Sciatic nerve (tissue), 2 donors: Measurements from ENCODE around the gene NLRP11. TPM values are rescaled to one million over a fixed set of nuclear protein-coding genes. Genes with fewer than 3 reads are reported as not detected.

Experiments
- ATAC-seq: fragments of 200-7000 bp; cut with Tn5 transposase; one replicate; pipeline ENCODE4 v1.9.1; 2020; ENCODE audit warnings: mild to moderate bottlenecking, moderate library complexity
- DNase-seq: peaks from one replicate; pipeline ENCODE4 v3.0.0-alpha.2; 2020; ENCODE audit warnings: low spot score
- intact Hi-C: fragments of 100-400 bp; cut with DNase I; formaldehyde crosslinking; loops from one replicate; pipeline ENCODE4 v1.14.2; 2022
- total RNA-seq: library from RNA; stranded (reverse); fragmentation: NEBNext Ultra II Directional; extraction: Animal tissue kit (Norgen Biotek cat#: 25700); gene quantifications from one replicate; pipeline ENCODE4 v1.2.1, GENCODE V29; 2021
- donor health status: DM: no; HTN: no; CAD: no.
- donor health status: DM: no; HTN: no; CAD: no.

Gene NLRP11
- not detected for total RNA-seq

DNA sequence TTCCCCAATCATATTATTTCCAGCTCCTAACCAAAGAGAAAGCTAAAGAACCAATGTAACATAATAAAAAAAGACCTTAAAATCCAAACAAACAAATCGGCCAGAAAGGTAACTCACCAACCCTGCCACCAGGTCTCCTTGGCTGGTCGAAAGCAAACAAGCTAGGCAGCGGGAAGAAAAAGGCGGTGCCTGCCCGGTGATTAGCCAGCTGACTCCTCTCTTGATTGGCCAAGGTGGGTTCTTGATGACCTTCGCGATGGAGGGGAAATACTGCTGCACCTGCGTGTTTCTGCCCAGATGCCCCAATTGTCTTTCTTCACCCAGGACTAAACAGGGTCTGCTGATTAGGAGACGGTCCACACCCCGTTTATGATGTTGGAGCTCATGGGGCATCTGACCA is at the start of gene NLRP11:
NLRP11 (minus strand) TSS at position 154 of the 400 bp plus-strand sequence. CDS start 13,825 bp downstream, outside the sequence.
- ATAC-seq: no peak
- no peak for DNase-seq
- intact Hi-C loops: no loop called here

DNA sequence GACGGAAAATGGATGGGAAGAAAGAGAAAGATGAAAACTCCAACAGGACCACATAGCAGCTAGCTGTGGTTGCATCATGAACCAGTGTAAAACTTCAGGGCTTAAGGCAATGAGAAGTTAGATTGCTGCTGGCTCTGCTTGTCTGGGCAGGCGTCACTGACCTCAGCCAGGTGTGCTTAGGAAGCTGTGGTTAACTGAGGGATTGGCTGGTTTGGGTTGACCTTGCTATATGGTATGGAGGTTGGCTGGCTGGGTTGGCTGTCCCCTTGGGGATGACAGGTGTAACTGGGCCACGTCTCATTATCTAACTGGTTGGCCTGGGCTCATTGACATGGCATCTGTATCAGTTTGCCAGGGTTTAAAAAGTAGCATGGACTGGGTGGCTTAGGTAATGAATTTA is 45.4 kb upstream of the NLRP11 start:
- intact Hi-C loops: no loop called here
- DNase-seq (no peak), ATAC-seq (no peak)

DNA sequence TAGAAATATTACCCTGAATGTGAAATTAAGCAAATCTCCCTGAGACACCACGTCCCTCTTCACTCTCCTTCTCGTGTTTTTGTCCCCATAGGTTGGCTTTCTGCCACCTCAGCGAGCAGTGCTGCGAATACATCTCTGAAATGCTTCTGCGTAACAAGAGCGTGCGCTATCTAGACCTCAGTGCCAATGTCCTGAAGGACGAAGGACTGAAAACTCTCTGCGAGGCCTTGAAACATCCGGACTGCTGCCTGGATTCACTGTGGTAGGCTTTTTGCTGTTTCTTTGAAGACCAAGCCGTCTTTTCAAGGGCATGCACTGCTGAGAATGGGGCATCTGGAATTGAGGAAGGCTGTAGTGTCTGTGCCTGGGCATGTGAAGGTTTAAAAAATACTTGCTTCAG is 38.9 kb upstream of the NLRP11 start:
- no peak for DNase-seq
- intact Hi-C loops: no loop called here
- no peak for ATAC-seq

DNA sequence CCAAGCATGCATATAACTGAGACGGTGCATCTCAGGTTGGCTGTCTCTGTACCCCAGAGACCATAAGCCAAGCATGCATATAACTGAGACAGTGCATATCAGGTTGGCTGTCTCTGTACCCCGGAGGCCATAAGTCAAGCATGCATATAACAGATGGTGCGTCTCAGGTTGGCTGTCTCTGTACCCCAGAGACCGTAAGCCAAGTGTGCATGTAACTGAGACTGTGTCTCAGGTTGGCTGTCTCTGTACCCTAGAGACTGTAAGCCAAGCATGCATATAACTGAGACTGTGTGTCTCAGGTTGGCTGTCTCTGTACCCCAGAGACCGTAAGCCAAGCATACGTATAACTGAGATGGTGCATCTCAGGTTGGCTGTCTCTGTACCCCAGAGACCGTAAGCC is 35.3 kb upstream of the NLRP11 start:
- DNase-seq (no peak), ATAC-seq (no peak)
- intact Hi-C loops: no loop called here

DNA sequence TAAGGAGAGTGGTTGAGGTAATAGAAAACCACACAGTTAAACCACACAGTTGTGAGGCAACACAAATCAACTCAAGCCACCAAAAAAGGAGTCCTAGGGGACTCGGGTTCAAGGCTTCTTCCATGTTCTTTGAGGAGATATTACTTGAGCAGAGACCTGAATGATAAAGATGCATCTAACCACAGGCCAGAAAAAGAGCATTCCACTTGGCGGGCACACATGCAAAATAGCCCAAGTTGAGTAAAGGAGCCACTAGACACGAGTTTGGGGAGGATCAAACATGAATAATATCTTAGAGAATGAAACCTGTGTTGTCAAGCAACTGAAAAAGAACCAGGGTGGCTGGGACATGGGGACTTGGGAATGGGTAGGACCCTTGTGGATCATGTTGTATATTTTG is 34.7 kb upstream of the NLRP11 start:
- DNase-seq (no peak), ATAC-seq (no peak)
- intact Hi-C loops: no loop called here

DNA sequence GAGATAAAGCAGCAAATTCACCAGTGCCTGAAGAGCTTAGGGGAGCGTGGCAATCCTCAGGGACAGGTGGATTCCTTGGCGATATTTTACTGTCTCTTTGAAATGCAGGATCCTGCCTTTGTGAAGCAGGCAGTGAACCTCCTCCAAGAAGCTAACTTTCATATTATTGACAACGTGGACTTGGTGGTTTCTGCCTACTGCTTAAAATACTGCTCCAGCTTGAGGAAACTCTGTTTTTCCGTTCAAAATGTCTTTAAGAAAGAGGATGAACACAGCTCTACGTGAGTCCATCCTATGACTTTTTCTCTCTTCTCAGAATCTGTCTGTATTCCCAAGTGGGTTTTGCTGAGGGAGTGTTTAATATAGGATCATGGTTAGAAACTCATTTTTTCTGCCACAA is 27.2 kb upstream of the NLRP11 start:
- DNase-seq (no peak), ATAC-seq (no peak)
- intact Hi-C loops: no loop called here

DNA sequence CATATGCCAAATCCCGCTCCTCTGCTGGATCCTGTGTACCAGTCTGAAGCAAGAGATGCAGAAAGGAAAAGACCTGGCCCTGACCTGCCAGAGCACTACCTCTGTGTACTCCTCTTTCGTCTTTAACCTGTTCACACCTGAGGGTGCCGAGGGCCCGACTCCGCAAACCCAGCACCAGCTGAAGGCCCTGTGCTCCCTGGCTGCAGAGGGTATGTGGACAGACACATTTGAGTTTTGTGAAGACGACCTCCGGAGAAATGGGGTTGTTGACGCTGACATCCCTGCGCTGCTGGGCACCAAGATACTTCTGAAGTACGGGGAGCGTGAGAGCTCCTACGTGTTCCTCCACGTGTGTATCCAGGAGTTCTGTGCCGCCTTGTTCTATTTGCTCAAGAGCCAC is 26.6 kb upstream of the NLRP11 start:
- DNase-seq: no peak
- intact Hi-C loops: no loop called here
- ATAC-seq: no peak

DNA sequence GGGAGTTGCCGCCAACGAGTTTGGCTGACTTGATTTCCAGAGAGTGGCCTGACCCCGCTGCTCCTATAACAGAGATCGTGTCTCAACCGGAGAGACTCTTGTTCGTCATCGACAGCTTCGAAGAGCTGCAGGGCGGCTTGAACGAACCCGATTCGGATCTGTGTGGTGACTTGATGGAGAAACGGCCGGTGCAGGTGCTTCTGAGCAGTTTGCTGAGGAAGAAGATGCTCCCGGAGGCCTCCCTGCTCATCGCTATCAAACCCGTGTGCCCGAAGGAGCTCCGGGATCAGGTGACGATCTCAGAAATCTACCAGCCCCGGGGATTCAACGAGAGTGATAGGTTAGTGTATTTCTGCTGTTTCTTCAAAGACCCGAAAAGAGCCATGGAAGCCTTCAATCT is 26.2 kb upstream of the NLRP11 start:
- intact Hi-C loops: no loop called here
- ATAC-seq: no peak

DNA sequence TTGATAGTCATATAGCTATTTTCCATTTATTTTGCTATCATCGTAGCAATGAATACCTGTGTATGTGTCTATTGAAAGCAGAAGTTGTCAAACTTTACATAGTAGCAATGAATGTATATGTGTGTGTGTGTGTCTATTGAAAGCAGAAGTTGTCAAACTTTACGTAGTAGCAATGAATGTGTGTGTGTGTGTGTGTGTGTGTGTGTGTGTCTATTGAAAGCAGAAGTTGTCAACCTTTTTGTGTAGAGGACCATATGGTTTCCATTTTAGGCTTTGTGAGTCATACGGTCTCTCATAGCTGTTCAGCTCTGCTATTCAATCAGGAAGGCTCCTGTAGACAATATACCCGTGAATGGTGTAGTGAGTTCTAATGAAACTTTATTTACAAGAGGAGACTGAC is 25.4 kb upstream of the NLRP11 start:
- no peak for ATAC-seq
- intact Hi-C loops: no loop called here
- no peak for DNase-seq

More for the DNA sequence above, 26.2 kb upstream of the NLRP11 start:
- no peak for DNase-seq

DNA sequence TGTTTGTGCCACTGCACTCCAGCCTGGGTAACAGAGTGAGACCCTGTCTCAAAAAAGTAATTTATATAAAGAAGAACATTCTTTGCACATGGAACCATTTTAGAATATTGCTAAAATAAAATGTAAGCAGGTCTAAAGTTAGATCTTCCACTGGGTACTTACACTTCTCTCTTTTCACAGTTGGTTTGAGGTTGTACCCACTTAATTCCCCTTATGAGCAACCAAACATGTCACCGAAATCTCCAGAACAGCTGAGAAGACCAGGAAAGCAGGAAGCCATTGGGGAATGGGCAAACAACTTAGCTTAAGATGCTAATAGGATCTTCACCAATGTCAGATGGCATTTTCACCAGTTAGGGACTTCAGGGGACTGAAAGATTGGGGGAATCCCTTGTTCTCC is 23.4 kb upstream of the NLRP11 start:
- intact Hi-C loops: no loop called here
- ATAC-seq (no peak), DNase-seq (no peak)

DNA sequence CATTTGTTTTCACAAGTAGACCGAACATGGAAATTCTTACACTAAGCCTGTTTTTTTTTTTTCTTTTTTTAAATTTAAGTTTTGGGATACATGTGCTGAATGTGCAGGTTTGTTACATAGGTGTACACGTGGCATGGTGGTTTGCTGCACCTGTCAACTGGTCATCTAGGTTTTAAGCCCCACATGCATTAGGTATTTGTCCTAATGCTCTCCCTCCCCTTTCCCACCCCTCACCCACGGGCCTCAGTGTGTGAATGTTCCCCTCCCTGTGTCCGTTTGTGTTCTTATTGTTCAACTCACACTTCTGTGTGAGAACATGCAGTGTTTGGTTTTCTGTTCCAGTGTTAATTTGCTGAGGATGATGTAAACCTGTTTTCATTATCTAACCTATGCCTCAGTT is 7.1 kb upstream of the NLRP11 start:
- DNase-seq: no peak
- intact Hi-C loops: no loop called here
- ATAC-seq: no peak

DNA sequence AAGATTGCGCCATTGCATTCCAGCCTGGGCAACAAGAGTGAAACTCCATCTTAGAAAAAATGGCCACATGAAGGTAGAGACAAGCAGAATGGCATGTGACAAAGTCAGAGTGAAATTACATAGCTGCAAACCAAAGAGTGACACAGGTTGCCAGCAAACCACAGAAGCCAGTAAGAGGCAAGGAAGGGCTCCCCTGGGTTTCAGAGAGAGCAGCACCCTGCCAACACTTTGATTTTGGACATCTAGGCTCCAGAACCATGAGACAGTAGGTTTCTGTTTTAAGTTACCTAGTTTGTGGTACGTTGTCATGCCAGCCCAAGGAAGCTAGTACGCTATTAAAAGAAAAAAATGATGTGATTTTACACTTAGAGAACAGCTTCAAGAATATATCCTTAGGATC is 6.5 kb upstream of the NLRP11 start:
- ATAC-seq: no peak
- DNase-seq: no peak
- intact Hi-C loops: no loop called here

DNA sequence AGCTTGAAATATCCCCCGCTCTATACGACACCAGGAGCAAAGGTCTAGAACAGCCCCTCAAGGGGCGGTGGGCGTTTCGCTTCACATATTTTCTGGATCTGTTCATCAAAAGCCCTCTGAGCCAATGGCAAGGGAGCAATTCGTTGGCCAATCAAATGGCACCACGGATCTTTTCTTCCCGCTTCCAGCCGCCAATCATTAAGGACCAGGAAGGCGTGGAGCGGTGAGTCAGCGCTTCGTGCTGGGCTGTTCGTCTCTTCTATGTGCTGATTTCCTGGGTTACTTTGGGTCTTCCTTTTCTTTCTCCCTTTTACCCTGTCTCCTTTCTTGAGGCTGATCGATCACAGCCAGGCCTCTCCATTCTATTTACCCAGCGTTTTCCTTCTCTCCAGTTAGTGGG is 4.5 kb upstream of the NLRP11 start, which contains the start of gene NLRP4:
NLRP4 (plus strand) TSS at position 201 of the 400 bp plus-strand sequence. CDS start 15,541 bp downstream, outside the sequence.
- no peak for ATAC-seq
- intact Hi-C loops: no loop called here
- DNase-seq: no peak

DNA sequence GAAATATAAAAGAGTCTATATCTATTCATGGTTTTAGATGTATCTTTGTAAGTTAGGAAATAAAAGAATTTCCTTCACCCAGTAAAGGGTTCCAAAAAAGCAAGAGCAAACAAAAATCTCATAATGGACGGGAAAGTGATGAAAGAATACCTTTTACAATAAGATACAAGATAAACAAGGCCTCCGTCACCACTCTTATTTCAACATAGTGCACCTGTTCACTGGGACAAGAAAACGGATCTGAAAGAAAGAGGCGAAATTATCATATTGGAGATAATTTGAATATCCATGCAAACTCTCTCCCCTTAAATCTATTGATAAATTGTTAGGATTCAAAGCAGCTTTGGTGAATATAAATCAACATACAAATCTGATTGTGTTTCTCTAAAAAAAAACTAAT is 877 bp upstream of the NLRP11 start:
- intact Hi-C loops: no loop called here
- ATAC-seq (no peak), DNase-seq (no peak)

DNA sequence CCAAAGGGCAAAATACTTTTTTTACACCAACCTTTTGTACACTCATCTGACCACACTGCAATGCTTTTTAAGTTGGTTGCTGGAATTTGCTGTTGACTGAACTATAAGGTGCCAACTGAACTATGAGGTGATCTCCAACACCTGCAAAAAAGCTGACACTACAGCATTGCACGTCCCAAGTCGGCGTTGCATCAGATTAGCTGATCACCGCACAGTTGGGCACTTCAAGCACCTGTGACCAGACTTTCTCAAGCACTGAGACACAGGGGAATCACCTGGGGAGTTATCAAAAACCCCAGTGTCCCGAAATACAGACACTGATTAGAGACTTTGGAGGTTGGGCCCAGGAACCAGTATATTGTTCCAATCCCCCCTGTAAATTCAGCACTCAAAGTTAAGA is 1.1 kb downstream of the NLRP11 start:
- ATAC-seq: no peak
- no peak for DNase-seq
- intact Hi-C loops: no loop called here

DNA sequence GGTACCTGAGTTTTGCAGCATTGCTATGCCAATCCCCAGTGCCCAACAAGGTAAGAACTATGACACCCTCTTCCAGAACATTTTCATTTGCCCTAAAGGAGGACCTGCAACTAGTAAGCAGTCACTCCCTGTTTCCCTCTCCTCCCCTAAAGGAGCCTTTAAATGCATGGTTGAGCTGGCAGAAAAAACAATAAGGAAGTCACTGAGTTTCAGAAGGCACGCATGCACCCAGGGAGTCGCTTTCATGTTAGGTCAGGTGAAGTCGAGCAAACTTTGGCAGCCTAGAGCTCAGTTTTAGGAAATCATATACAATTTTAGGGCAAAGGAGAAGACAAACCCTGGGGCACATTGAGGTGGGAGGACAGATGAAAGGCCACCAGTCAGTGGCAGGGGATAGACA is 11.8 kb downstream of the NLRP11 start:
- intact Hi-C loops: no loop called here
- no peak for ATAC-seq
- no peak for DNase-seq

DNA sequence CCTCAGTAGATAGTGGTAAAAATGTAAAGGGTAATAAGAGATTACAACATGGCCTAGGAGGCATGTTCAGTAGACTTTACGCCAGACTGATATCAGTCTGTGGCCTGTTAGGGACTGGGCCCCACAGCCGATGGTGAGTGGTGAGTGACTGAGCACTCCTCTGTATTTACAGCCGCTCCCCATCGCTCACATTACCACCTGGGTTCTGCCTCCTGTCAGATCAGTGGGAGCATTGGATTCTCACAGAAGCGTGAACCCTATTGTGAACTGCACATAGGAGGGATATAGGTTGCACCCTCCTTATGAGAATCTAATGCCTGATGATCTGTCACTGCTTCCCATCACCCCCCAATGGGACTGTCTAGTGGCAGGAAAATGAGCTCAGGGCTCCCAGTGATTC is 17.9 kb downstream of the NLRP11 start:
- ATAC-seq: no peak
- intact Hi-C loops: no loop called here
- DNase-seq: no peak

DNA sequence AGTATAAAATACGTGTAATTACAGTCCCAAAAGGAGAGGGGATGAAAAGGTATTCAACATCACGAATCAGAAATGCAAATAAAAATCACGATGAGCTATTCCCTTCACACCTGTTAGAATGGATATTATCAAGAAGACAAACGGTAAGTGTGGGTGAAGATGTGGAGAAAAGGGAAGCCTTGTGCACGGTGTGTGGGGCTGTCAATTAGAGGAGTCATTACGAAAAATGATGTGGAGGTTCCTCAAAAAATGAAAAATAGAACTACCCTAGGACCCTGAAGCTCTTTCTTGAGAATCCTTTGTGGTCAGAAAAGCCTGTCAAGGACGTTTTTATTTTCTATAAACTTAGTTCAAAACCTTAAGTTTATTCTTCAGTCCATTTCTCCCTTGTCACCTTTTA is 19.4 kb downstream of the NLRP11 start:
- DNase-seq (no peak), ATAC-seq (no peak)
- intact Hi-C loops: no loop called here

DNA sequence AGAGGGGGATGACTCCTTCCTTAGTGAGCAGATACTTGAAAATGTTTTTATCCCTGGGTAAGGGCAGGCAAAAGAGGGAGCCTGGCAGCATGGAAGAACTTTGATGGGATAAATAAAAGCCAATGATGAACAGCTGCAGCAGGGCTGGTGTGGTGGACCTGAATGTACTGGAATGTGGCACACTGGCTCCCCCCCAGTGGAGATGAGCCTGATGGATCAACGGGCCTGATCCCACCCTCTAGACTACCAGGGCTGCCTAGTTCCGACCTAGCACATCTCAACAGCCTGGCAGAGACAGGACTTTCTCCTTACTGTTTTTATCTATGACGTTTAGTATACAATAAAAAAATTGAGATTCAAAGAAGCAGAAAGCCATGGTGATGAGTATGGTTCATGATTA is 20.5 kb downstream of the NLRP11 start:
- DNase-seq: no peak
- ATAC-seq: no peak
- intact Hi-C loops: no loop called here

DNA sequence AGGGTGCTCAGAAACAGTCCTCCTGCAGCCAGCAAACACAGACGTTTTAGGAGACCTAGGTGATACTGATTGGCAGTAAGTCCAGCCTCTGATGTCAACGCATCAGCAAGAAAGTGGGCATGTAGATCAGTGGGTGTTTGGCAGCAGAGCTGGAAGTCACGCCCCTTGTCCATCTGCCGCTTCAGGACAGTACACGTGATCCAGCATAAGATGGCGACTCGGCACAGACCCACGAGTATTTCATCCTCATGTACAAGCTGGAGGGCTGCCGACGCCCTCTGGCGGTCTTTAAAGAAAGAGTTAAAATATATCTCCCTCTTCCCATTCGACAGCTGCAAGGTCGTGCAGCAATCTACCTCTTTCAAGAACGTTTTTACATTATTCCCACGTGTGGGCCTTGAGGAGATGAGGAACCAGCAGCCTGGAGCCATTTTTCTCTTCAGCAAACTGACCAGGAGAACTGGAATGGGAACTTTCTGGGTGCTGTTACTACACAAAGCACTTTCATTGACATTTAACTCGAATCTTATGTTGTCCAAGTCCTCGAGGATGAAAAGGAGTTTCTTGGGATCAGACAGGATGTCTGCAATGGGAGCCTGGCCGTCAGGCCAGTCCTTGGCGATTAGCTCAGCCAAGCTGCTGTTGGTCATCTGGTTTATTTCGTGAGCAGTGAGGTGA is 22.3 kb downstream of the NLRP11 start:
- intact Hi-C loops: no loop called here
- ATAC-seq (no peak), DNase-seq (no peak)

DNA sequence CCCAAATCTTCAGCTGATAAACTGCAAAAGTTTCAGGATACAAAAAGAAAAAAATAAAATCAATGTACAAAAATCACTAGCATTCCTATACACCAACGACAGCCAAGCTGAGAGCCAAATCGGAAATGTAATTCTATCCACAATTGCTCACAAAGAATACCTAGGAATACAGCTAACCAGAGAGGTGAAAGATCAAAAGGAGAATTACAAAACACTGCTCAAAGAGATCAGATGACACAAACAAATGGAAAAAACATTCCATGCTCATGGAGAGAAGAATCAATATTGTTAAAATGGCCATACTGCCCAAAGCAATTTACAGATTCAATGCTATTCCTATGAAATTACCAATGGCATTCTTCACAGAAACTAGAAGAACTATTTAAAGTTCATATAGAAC is 29.5 kb downstream of the NLRP11 start:
- intact Hi-C loops: no loop called here
- DNase-seq: no peak
- no peak for ATAC-seq

DNA sequence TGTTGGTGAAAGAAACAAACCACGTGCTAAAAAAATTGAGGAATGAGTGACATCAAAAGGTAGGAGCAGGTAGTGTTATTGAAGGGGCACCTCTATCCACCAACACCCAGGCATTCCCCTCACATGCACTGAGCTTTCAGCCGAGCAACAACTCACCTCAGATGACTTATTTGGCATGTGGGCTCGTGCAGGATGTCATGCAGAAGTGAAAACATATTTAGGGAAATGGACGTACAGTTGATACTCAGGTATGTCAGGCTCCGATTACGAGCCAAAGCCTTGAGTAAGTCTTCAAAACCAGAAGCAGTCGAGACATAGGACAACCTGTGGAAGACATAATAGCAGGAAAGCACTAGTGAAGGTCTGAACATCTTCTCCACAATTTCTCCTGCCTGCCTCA is 30.4 kb downstream of the NLRP11 start:
- intact Hi-C loops: no loop called here
- ATAC-seq: no peak
- DNase-seq: no peak
